Effector memory CD4-positive, alpha-beta T cell (primary cell): Measurements from ENCODE around the gene ESPN.
A peak's percentile ranks its signal among the peaks of the same experiment; 100 is the strongest.

ENCODE experiments used
- DNase-seq, 3 donors: peaks; one replicate each; pipeline ENCODE4 v3.0.0-alpha.2; 2020
- H3K27ac ChIP-seq: 2 replicates; pipeline ENCODE4 v1.7.0; 2013; ENCODE audit warnings: mild to moderate bottlenecking, low read length, moderate library complexity; ENCODE audit not compliant: insufficient read depth, poor library complexity, severe bottlenecking
- H3K27me3 ChIP-seq: replicated peaks from 2 replicates; pipeline ENCODE4 v1.7.0; 2013; ENCODE audit warnings: mild to moderate bottlenecking, low read length; ENCODE audit not compliant: insufficient read depth, control insufficient read depth, poor library complexity, severe bottlenecking
- H3K36me3 ChIP-seq: 2 replicates; pipeline ENCODE4 v1.7.0; 2013; ENCODE audit warnings: mild to moderate bottlenecking, low read length, moderate library complexity; ENCODE audit not compliant: control insufficient read depth, insufficient read depth
- H3K4me1 ChIP-seq: 2 replicates; pipeline ENCODE4 v1.7.0; 2013; ENCODE audit warnings: low read length, mild to moderate bottlenecking; ENCODE audit not compliant: control insufficient read depth, insufficient read depth, poor library complexity, severe bottlenecking
- H3K4me3 ChIP-seq: 2 replicates; pipeline ENCODE4 v1.7.0; 2013; ENCODE audit warnings: low read length, low read depth, mild to moderate bottlenecking; ENCODE audit not compliant: insufficient read depth, poor library complexity, severe bottlenecking
- H3K9me3 ChIP-seq: 2 replicates; pipeline ENCODE4 v1.7.0; 2013; ENCODE audit warnings: mild to moderate bottlenecking, low read length, moderate library complexity; ENCODE audit not compliant: control insufficient read depth
- total RNA-seq, 3 donors: gene quantifications; one replicate each; lab custom pipeline; 2026; lab: John Stamatoyannopoulos, UW

ESPN gene, protein sequence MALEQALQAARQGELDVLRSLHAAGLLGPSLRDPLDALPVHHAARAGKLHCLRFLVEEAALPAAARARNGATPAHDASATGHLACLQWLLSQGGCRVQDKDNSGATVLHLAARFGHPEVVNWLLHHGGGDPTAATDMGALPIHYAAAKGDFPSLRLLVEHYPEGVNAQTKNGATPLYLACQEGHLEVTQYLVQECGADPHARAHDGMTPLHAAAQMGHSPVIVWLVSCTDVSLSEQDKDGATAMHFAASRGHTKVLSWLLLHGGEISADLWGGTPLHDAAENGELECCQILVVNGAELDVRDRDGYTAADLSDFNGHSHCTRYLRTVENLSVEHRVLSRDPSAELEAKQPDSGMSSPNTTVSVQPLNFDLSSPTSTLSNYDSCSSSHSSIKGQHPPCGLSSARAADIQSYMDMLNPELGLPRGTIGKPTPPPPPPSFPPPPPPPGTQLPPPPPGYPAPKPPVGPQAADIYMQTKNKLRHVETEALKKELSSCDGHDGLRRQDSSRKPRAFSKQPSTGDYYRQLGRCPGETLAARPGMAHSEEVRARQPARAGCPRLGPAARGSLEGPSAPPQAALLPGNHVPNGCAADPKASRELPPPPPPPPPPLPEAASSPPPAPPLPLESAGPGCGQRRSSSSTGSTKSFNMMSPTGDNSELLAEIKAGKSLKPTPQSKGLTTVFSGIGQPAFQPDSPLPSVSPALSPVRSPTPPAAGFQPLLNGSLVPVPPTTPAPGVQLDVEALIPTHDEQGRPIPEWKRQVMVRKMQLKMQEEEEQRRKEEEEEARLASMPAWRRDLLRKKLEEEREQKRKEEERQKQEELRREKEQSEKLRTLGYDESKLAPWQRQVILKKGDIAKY
- 8.8 to 16.3 (median 12.2) reads per million in 3 donors for total RNA-seq

DNA sequence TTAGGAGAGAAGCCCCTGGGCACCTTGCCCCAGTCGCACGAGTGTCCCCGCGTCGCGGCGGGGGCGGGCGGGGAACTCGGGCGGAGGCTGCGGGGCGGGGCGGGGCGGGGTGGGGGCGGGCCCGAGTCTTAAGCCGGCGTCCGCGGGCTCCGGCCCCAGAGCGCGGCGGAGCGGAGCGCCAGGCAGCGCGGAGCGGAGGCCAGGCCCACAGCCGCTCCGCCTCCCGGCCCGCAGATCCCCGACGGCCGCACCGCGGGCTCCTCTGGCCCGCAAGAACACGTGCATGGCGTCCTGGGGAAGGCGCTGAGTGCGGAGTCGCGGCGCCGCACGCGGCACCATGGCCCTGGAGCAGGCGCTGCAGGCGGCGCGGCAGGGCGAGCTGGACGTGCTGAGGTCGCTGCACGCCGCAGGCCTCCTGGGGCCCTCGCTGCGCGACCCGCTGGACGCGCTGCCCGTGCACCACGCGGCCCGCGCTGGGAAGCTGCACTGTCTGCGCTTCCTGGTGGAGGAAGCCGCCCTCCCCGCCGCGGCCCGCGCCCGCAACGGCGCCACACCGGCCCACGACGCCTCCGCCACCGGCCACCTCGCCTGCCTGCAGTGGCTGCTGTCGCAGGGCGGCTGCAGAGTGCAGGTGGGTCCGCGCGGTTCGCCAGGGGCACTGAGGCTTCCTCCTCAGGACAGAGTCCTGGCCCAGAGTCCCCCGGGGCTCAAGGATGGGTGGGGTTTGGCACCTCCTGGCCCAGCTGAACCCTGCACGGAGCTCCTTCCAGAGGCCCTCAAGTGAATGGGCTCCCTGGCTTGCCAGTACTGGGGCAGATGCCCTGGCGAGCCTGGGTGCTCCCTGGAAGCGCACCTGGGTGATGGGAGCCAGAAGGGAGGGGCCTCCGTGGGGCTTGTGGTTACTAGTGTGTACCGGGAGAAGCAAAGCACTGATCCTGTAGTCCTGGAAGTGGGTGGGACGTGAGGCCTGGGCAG, at the start of gene ESPN:
Gene ESPN, plus strand, starts transcription at position 158 of the 975 bp plus-strand sequence. Its CDS starts 180 bp downstream, at position 338.
- H3K9me3 ChIP-seq = no peaks in the 10 kb centered on the region
- peaks cover 24% of the 10 kb centered on the region for H3K27me3 ChIP-seq
- no peak for DNase-seq
- peaks cover 25% of the 10 kb centered on the region for H3K4me1 ChIP-seq
- no peak within 1 kb of the TSS for H3K27ac ChIP-seq
- peak within 1 kb of the TSS; percentile 11 for H3K4me3 ChIP-seq
- H3K36me3 ChIP-seq = no peaks in the 10 kb centered on the region

DNA sequence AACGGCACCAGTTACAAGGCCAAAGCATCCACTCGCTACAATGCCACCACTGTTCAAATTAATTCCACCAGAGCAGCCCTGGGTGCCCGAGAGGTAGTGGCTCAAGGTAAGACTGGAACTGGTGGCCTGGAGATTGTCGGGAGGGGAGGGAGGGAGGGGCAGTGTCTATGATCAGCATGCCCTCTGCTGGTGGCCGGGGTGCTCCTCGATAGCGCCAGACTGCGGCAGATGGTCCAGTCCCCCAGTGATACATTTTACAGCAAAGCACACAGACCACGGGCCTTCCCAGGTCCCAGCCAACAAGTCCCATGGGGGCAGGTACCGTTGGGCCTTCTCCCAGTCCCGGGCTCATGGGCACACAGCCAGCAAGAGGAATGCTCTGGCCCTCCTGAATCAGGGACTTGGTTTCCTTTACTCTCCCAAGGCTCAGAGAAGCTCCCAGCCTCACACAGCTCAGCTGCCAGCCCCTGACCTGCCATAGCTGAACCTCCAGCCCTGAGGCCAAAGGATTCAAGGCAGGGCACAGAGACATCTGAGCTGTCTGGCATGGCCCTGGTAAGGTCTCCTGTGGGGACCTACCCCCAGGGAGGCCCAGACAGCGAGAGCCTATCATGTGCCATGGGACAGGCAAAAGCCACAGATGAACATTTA, 46.4 kb upstream of the ESPN start:
- Histone ChIP-seq H3K4me1 (no peaks in the 10 kb centered on the region), H3K27ac (no peak overlapping the region), H3K27me3 (no peaks in the 10 kb centered on the region), H3K4me3 (no peak overlapping the region), H3K36me3 (no peaks in the 10 kb centered on the region), H3K9me3 (no peaks in the 10 kb centered on the region)
- no peak for DNase-seq

DNA sequence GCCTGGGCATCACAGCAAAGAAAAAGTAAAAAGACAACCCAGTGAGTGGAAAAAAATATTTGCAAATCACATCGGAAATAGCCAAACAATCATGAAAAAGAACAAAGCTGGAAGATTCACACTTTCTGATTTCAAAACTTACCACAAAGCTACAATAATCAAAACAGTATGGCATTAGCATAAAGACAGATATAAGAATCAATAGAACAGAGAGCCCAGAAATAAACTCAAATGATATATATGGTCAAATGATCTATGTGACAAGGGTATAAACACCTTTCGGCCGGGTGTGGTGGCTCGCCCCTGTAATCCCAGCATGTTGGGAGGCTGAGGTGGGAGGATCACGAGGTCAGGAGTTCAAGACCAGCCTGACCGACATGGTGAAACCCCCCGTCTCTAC, 44.5 kb upstream of the ESPN start:
- no peaks in the 10 kb centered on the region for H3K9me3 ChIP-seq
- H3K27ac ChIP-seq = no peak overlapping the region
- no peaks in the 10 kb centered on the region for H3K36me3 ChIP-seq
- no peak for DNase-seq
- H3K27me3 ChIP-seq = no peaks in the 10 kb centered on the region
- H3K4me3 ChIP-seq = no peak overlapping the region
- no peaks in the 10 kb centered on the region for H3K4me1 ChIP-seq

DNA sequence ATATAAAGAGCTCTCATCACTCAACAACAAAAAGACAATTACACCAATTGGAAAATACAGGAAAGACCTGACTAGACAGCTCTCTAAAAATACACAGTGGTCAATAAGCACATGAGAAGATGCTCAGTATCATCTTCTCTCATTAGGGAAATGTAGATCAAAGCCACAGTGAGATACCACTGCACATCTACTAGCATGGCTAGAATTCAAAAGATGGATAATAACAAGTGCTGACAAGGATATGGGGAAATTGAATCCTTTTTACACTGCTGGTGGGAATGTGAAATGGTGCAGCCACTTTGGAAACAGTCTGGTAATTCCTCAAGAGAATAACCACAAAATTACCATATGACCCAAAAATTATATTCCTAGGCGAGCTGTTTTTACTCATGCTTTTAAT, 40.4 kb upstream of the ESPN start:
- no peaks in the 10 kb centered on the region for H3K4me1 ChIP-seq
- no peak for DNase-seq
- H3K9me3 ChIP-seq = no peaks in the 10 kb centered on the region
- H3K36me3 ChIP-seq = no peaks in the 10 kb centered on the region
- H3K4me3 ChIP-seq = no peak overlapping the region
- no peak overlapping the region for H3K27ac ChIP-seq
- H3K27me3 ChIP-seq = no peaks in the 10 kb centered on the region

DNA sequence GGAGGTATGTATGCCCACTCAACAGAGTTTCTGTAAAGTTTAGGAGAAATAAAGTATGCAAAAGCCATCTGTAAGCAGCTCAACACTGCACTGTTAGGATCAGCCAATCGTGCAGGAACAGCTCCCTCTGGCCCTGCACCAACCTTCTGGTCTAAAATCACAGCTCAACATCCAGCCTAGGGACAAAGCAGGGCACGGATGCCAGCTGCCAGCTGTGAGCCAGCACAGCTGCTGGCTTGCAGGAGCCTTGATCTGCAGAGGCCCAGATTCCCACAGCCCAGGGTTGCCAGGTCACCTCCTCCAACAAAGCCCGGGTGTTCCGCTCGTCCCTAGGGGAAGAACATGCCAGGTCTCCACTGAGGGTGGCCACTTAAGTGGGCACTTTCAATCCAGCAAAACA, 39.6 kb upstream of the ESPN start:
- Histone ChIP-seq H3K27ac (no peak overlapping the region), H3K9me3 (no peaks in the 10 kb centered on the region), H3K27me3 (no peaks in the 10 kb centered on the region), H3K36me3 (no peaks in the 10 kb centered on the region), H3K4me1 (no peaks in the 10 kb centered on the region), H3K4me3 (no peak overlapping the region)
- DNase-seq = no peak

DNA sequence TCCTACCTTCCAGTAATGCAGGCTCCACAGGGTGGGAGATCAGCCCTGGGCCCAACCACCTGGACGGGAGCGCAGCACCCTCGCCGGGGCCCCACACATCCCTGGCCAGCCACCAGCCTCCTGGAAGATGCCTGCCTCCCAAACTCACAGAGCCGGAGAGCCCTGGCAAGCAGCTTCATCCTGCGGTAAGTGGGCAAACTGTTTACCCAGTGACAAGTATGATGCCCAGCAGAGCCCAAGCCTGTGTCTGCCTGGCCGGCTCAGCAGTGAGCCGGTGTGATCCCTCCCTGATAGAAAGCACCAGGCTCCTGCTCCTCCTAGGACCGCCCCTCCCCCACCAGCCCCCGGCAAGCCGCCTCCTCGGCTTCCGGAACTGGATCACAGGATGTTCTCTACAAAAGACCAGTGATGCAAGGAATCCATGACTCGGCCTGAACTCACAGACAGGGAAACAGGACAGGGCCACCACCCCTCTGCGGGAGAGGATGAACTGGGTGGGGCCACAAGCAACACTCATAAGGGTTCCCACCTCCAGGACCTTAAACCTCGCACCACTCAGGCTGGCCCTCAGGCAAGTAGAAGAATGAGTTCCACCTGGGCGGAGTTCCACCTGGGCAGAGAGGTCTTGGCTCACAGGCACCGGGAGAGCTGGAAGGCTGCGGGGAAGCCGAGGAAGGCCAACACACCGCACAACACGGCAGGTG, 38.9 kb upstream of the ESPN start:
- H3K4me3 ChIP-seq = no peak overlapping the region
- H3K9me3 ChIP-seq = no peaks in the 10 kb centered on the region
- H3K27me3 ChIP-seq = no peaks in the 10 kb centered on the region
- H3K36me3 ChIP-seq = no peaks in the 10 kb centered on the region
- DNase-seq = no peak
- H3K4me1 ChIP-seq = no peaks in the 10 kb centered on the region
- H3K27ac ChIP-seq = no peak overlapping the region

DNA sequence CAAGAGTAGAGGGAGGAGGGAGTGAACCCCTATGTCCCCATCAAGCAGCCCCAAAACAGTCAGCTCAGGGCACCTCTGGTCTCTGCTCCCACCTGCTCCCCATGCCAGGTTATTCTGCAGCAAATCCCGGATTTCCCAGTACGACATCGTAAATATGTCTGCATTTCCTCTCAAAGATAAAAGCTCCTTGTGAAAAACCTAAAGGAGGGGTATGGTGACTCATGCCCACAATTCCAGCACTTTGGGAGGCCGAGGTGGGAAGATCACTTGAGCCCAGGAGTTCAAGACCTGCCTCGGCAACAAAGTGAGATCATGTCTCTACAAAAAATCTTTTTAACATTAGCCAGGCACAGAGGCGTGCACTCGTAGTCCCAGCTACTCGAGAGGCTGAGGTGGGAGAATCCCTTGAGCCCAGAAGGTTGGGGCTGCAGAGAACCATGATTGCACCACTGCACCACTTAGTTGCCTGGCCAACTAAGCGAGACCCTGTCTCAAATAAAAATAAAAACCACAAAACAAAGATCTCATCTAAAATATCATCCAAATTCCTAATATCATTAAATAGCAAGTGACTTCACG, 38.1 kb upstream of the ESPN start:
- no peak for DNase-seq
- no peak overlapping the region for H3K27ac ChIP-seq
- no peaks in the 10 kb centered on the region for H3K36me3 ChIP-seq
- no peaks in the 10 kb centered on the region for H3K9me3 ChIP-seq
- H3K4me3 ChIP-seq = no peak overlapping the region
- H3K4me1 ChIP-seq = no peaks in the 10 kb centered on the region
- no peaks in the 10 kb centered on the region for H3K27me3 ChIP-seq

DNA sequence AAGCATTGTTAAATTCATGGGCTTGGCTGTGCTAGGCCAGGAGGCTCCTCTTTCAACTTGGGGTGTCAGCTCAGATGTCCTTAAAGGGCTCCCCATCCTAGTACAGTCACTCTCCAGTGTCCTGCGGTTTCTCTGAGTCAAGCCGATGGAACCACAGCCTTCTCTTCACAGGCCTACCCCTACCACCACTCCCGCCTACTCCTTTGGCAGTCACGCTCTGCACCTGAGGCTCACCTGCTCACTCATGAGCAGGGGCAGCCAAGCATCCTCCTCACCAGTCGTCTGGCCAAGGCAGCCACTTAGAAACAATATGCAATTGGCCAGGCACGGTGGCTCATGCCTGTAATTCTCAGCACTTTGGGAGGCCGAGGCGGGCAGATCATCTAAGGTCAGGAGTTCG, 34.6 kb upstream of the ESPN start:
- H3K4me3 ChIP-seq = no peak overlapping the region
- no peak for DNase-seq
- no peaks in the 10 kb centered on the region for H3K36me3 ChIP-seq
- no peaks in the 10 kb centered on the region for H3K9me3 ChIP-seq
- H3K27me3 ChIP-seq = no peaks in the 10 kb centered on the region
- H3K27ac ChIP-seq = no peak overlapping the region
- peaks cover 15% of the 10 kb centered on the region for H3K4me1 ChIP-seq
